Neural progenitor cell (in vitro differentiated cells): ENCODE measurements around the gene ANKDD1B. TPM values are rescaled to one million over a fixed set of nuclear protein-coding genes. Genes with fewer than 3 reads are reported as not detected.
A peak's percentile ranks its signal among the peaks of the same experiment; 100 is the strongest.

Experiments used
- DNase-seq: peaks from one replicate; pipeline ENCODE4 v3.0.0-alpha.2; 2016; ENCODE audit warnings: low spot score
- H2AFZ ChIP-seq: fragments of 200-600 bp; sonication (generic); replicated peaks from 2 replicates; pipeline ENCODE4 v1.6.1; 2016; ENCODE audit warnings: antibody characterized with exemption
- H3F3A ChIP-seq: fragments of 200-600 bp; sonication (generic); 2 replicates; pipeline ENCODE4 v1.6.1; 2016; ENCODE audit warnings: antibody characterized with exemption, low read depth
- H3K27ac ChIP-seq: fragments of 200-600 bp; sonication (generic); 2 replicates; pipeline ENCODE4 v1.5.1; 2016; ENCODE audit warnings: mild to moderate bottlenecking
- H3K27me3 ChIP-seq: fragments of 200-600 bp; sonication (generic); 2 replicates; pipeline ENCODE4 v1.6.1; 2016; ENCODE audit warnings: mild to moderate bottlenecking, moderate library complexity
- H3K36me3 ChIP-seq: fragments of 200-600 bp; sonication (generic); 2 replicates; pipeline ENCODE4 v1.5.1; 2016
- H3K4me1 ChIP-seq: fragments of 200-600 bp; sonication (generic); 2 replicates; pipeline ENCODE4 v1.6.1; 2016; ENCODE audit warnings: mixed run types
- H3K4me2 ChIP-seq: fragments of 200-600 bp; sonication (generic); 2 replicates; pipeline ENCODE4 v1.6.1; 2016
- H3K4me3 ChIP-seq: fragments of 200-600 bp; sonication (generic); 2 replicates; pipeline ENCODE4 v1.5.1; 2016
- H3K79me2 ChIP-seq: fragments of 200-600 bp; sonication (generic); 2 replicates; pipeline ENCODE4 v1.6.1; 2016; ENCODE audit warnings: low read depth
- H3K9ac ChIP-seq: fragments of 200-600 bp; sonication (generic); 2 replicates; pipeline ENCODE4 v1.6.1; 2016
- H3K9me3 ChIP-seq: fragments of 200-600 bp; sonication (generic); 2 replicates; pipeline ENCODE4 v1.5.1; 2016; ENCODE audit warnings: low read depth
- H4K20me1 ChIP-seq: fragments of 200-600 bp; sonication (generic); 2 replicates; pipeline ENCODE4 v1.6.1; 2016; ENCODE audit warnings: low read depth
- H3K27ac Mint-ChIP-seq: 3 replicates; pipeline ENCODE4 v1.8.0; 2021; ENCODE audit warnings: mixed read lengths
- H3K27me3 Mint-ChIP-seq: 2 replicates; pipeline ENCODE4 v1.8.0; 2022; ENCODE audit warnings: low read depth, mild to moderate bottlenecking, inconsistent platforms, moderate library complexity, mixed read lengths; ENCODE audit not compliant: insufficient read depth
- H3K36me3 Mint-ChIP-seq: 3 replicates; pipeline ENCODE4 v1.8.0; 2021; ENCODE audit warnings: mixed read lengths
- H3K4me1 Mint-ChIP-seq: 3 replicates; pipeline ENCODE4 v1.8.0; 2021; ENCODE audit warnings: mixed read lengths
- H3K4me3 Mint-ChIP-seq: 3 replicates; pipeline ENCODE4 v1.8.0; 2021; ENCODE audit warnings: mild to moderate bottlenecking, moderate library complexity, mixed read lengths
- H3K9me3 Mint-ChIP-seq: 3 replicates; pipeline ENCODE4 v1.8.0; 2020; ENCODE audit warnings: mixed read lengths
- CTCF ChIP-seq: fragments of 200-600 bp; sonication (generic); IDR thresholded peaks from 2 replicates; pipeline ENCODE4 v1.5.1; 2017; ENCODE audit warnings: antibody characterized with exemption, mild to moderate bottlenecking
- EZH2 ChIP-seq: fragments of 200-600 bp; sonication (generic); IDR thresholded peaks from 2 replicates; pipeline ENCODE4 v1.6.1; 2017; ENCODE audit warnings: antibody characterized with exemption, mild to moderate bottlenecking, moderate library complexity
- EZH2phosphoT487 ChIP-seq: fragments of 200-600 bp; sonication (generic); IDR thresholded peaks from 2 replicates; pipeline ENCODE4 v1.6.1; 2017; ENCODE audit warnings: antibody characterized with exemption
- total RNA-seq: library from RNA; depleted of rRNA; stranded (reverse); fragments of >200 nt; gene quantifications from 2 replicates; pipeline ENCODE4 v1.2.3, GENCODE V29; 2015; ENCODE audit warnings: low replicate concordance

The ANKDD1B gene
- total RNA-seq, 1 donor from 2014 or later: 0.60 TPM

GRCh38 chr5:75656311-75657003, 45.2 kb downstream of the ANKDD1B start:
- Histone ChIP-seq H3K27ac (no peak overlapping the region), H4K20me1 (no peaks in the 10 kb centered on the region), H3K79me2 (no peaks in the 10 kb centered on the region), H3K27me3 (no peaks in the 10 kb centered on the region), H3K9me3 (no peaks in the 10 kb centered on the region), H3F3A (no peaks in the 10 kb centered on the region), H3K4me3 (no peak overlapping the region), H2AFZ (peak overlapping the region; percentile 92), H3K9ac (no peak overlapping the region), H3K36me3 (no peaks in the 10 kb centered on the region), H3K4me1 (peaks cover 15% of the 10 kb centered on the region), H3K4me2 (peak overlapping the region; percentile 47)
- no peak for TF ChIP-seq CTCF
- no peak for TF ChIP-seq EZH2phosphoT487
- no peak for TF ChIP-seq EZH2
- Mint-ChIP-seq H3K9me3 (no peaks in the 10 kb centered on the region), H3K27me3 (peaks cover 6% of the 10 kb centered on the region), H3K4me1 (peaks cover 16% of the 10 kb centered on the region), H3K36me3 (no peaks in the 10 kb centered on the region), H3K27ac (no peak overlapping the region), H3K4me3 (no peak overlapping the region)
- DNase-seq: no peak

- no peak overlapping the region for H3K27ac ChIP-seq
- H3K4me3 ChIP-seq: no peak overlapping the region
- Mint-ChIP-seq H3K9me3 (no peaks in the 10 kb centered on the region), H3K4me1 (peaks cover 27% of the 10 kb centered on the region), H3K27ac (no peak overlapping the region), H3K36me3 (no peaks in the 10 kb centered on the region), H3K27me3 (peaks cover 2% of the 10 kb centered on the region), H3K4me3 (no peak overlapping the region)
- peak overlapping the region; percentile 70 for H2AFZ ChIP-seq
- H3K9ac ChIP-seq: no peak overlapping the region
- no peaks in the 10 kb centered on the region for H3K79me2 ChIP-seq
- H3K36me3 ChIP-seq: no peaks in the 10 kb centered on the region
- H3K27me3 ChIP-seq: no peaks in the 10 kb centered on the region
- TF ChIP-seq EZH2 (no peak), EZH2phosphoT487 (no peak), CTCF (no peak)
- H3K9me3 ChIP-seq: no peaks in the 10 kb centered on the region
- H3F3A ChIP-seq: no peaks in the 10 kb centered on the region
- no peaks in the 10 kb centered on the region for H4K20me1 ChIP-seq
- peaks cover 29% of the 10 kb centered on the region for H3K4me1 ChIP-seq
- DNase-seq: no peak
- H3K4me2 ChIP-seq: no peak overlapping the region
Observed at GRCh38 chr5:75659791-75660450, 48.7 kb downstream of the ANKDD1B start.

- Histone ChIP-seq H3K4me1 (peaks cover 33% of the 10 kb centered on the region), H3K27me3 (no peaks in the 10 kb centered on the region), H3K36me3 (no peaks in the 10 kb centered on the region), H3K9ac (no peak overlapping the region), H3K79me2 (no peaks in the 10 kb centered on the region), H3K4me2 (no peak overlapping the region), H2AFZ (peak overlapping the region; percentile 70), H3K27ac (no peak overlapping the region), H3K9me3 (no peaks in the 10 kb centered on the region), H3F3A (no peaks in the 10 kb centered on the region), H3K4me3 (no peak overlapping the region), H4K20me1 (no peaks in the 10 kb centered on the region)
- Mint-ChIP-seq H3K4me3 (no peak overlapping the region), H3K27me3 (no peaks in the 10 kb centered on the region), H3K9me3 (no peaks in the 10 kb centered on the region), H3K4me1 (peaks cover 30% of the 10 kb centered on the region), H3K27ac (no peak overlapping the region), H3K36me3 (no peaks in the 10 kb centered on the region)
- TF ChIP-seq EZH2phosphoT487: no peak
- TF ChIP-seq EZH2: no peak
- TF ChIP-seq CTCF: no peak
- no peak for DNase-seq
Observed at GRCh38 chr5:75660678-75661465, 49.6 kb downstream of the ANKDD1B start.
